ENCODE data around the gene RHBDF2. TPM values are rescaled to one million over a fixed set of nuclear protein-coding genes. Genes with fewer than 3 reads are reported as not detected.

The RHBDF2 gene
- total RNA-seq, 1 experiment from 2014 or later: 19.7 TPM

- Histone ChIP-seq H3K14ac (ENCODE audit: insufficient read depth, low read length) (no peak overlapping the region), H3K79me2 (ENCODE audit: insufficient read depth, low read length) (no peaks in the 10 kb centered on the region), H3K27me3 (ENCODE audit: insufficient read depth, low read length) (no peaks in the 10 kb centered on the region), H2BK15ac (ENCODE audit: low read depth, low read length) (no peak overlapping the region), H2AFZ (ENCODE audit: low read length) (no peak overlapping the region), H3K56ac (ENCODE audit: insufficient read length, low read depth, low read length) (no peak overlapping the region), H3K23ac (ENCODE audit: insufficient read length, low read depth, low read length) (no peak overlapping the region), H4K91ac (ENCODE audit: insufficient read length, low read depth, low read length) (no peak overlapping the region), H3K4ac (ENCODE audit: low read depth, low read length) (no peak overlapping the region), H2BK20ac (ENCODE audit: low read depth, low read length, poor library complexity, severe bottlenecking) (no peak overlapping the region), H3K79me1 (ENCODE audit: insufficient read depth, low read depth, low read length, poor library complexity, severe bottlenecking) (no peaks in the 10 kb centered on the region), H2AK5ac (ENCODE audit: insufficient read length, low read length) (no peak overlapping the region), H4K8ac (replicated peaks; ENCODE audit: insufficient read length, low read depth, low read length) (no peak overlapping the region), H2BK5ac (ENCODE audit: insufficient read length, low read length) (no peak overlapping the region), H4K20me1 (ENCODE audit: control insufficient read depth, insufficient read depth, insufficient read length) (no peaks in the 10 kb centered on the region), H3K23me2 (ENCODE audit: insufficient read length, low read depth, low read length, poor library complexity, severe bottlenecking) (no peaks in the 10 kb centered on the region), H3K18ac (ENCODE audit: insufficient read length, low read depth, low read length) (no peak overlapping the region), H3K4me2 (ENCODE audit: insufficient read depth, insufficient read length, low read length) (no peak overlapping the region), H2BK12ac (ENCODE audit: insufficient read length, low read depth, low read length) (no peak overlapping the region), H3K27ac (ENCODE audit: insufficient read length, low read depth, low read length) (no peak overlapping the region), H2BK120ac (ENCODE audit: low read depth, low read length, poor library complexity, severe bottlenecking) (no peak overlapping the region), H3T11ph (ENCODE audit: low read length) (no peak overlapping the region), H3K9me3 (ENCODE audit: control insufficient read depth, low read depth, low read length) (no peaks in the 10 kb centered on the region), H3K4me1 (ENCODE audit: insufficient read depth, low read length) (no peaks in the 10 kb centered on the region; the same call in 1 of the 2 replicates), H4K5ac (ENCODE audit: insufficient read length, low read depth, low read length) (no peak overlapping the region), H3K9ac (ENCODE audit: extremely low read depth, insufficient read length, low read length) (no peak overlapping the region)
- TF ChIP-seq CTCF (conservative IDR thresholded peaks at IDR 0.05): no peak
- WGBS (ENCODE audit: extremely low coverage, insufficient read length, low lambda C conversion rate): no CpG with 5 or more reads among the region's 9 CpGs
- Mint-ChIP-seq H3K36me3 (ENCODE audit: insufficient read depth in 1 of 3, low read depth in 3 of 3) (no peaks in the 10 kb centered on the region; a peak in 1 of 7 replicates), H3K4me1 (peaks cover 16 to 24% of the 10 kb centered on the region in 2 experiments), H3K4me3 (no peak overlapping the region), H3K27ac (no peak overlapping the region), H3K9me3 (no peaks in the 10 kb centered on the region), H3K27me3 (ENCODE audit: low read depth) (peaks cover 3% of the 10 kb centered on the region; the same call in 1 of the 2 replicates)
- DNase-seq: no peak
Observed at GRCh38 chr17:76548378-76549214, 47.4 kb upstream of the RHBDF2 start.

All from H9 (cell line).